SU-DHL-6 (cell line): ENCODE data around the gene ATG13.

ENCODE experiments used
- H2AFZ ChIP-seq: fragments of 200-600 bp; sonication (generic); 2 replicates; pipeline ENCODE4 v1.6.1; 2014; ENCODE audit warnings: low read depth, mild to moderate bottlenecking, moderate library complexity, mixed read lengths, antibody characterized with exemption, low read length; ENCODE audit not compliant: severe bottlenecking
- H3F3A ChIP-seq: fragments of 200-600 bp; shearing (Covaris generic); 2 replicates; pipeline ENCODE4 v1.6.0; 2016; ENCODE audit warnings: antibody characterized with exemption, mild to moderate bottlenecking; ENCODE audit not compliant: insufficient read depth
- H3K27ac ChIP-seq: fragments of 200-600 bp; sonication (generic); 2 replicates; pipeline ENCODE4 v1.5.1; 2016; ENCODE audit warnings: low read depth, mild to moderate bottlenecking, low read length, moderate library complexity, mixed read lengths
- H3K27me3 ChIP-seq: fragments of 200-600 bp; sonication (generic), shearing (Covaris generic); 2 replicates; pipeline ENCODE4 v1.6.0; 2014; ENCODE audit warnings: mild to moderate bottlenecking, low read length
- H3K36me3 ChIP-seq: fragments of 200-600 bp; sonication (generic); 2 replicates; pipeline ENCODE4 v1.6.1; 2014; ENCODE audit warnings: mild to moderate bottlenecking, low read length, mixed read lengths
- H3K4me2 ChIP-seq: fragments of 300-600, 200-600 bp; shearing (Covaris generic), sonication (generic); 2 replicates; pipeline ENCODE4 v1.6.0; 2014; ENCODE audit warnings: low read length, low read depth, mild to moderate bottlenecking; ENCODE audit not compliant: poor library complexity, severe bottlenecking
- H3K4me3 ChIP-seq: fragments of 200-600 bp; sonication (generic); 2 replicates; pipeline ENCODE4 v1.5.1; 2014; ENCODE audit warnings: antibody characterized with exemption, low read length, mild to moderate bottlenecking, mixed read lengths; ENCODE audit not compliant: insufficient read depth, poor library complexity, severe bottlenecking
- H3K79me2 ChIP-seq: fragments of 200-600 bp; sonication (generic); 2 replicates; pipeline ENCODE4 v1.6.1; 2014; ENCODE audit warnings: mild to moderate bottlenecking, low read length, moderate library complexity; ENCODE audit not compliant: insufficient read depth
- H3K9ac ChIP-seq: fragments of 200-600 bp; sonication (generic); 2 replicates; pipeline ENCODE4 v1.7.0; 2014; ENCODE audit warnings: mild to moderate bottlenecking, low read length
- H3K9me2 ChIP-seq: fragments of 200-600 bp; sonication (generic); replicated peaks from 2 replicates; pipeline ENCODE4 v1.6.1; 2014; ENCODE audit warnings: low read length; ENCODE audit not compliant: insufficient read depth
- H3K9me3 ChIP-seq: fragments of 200-600 bp; sonication (generic); 2 replicates; pipeline ENCODE4 v1.6.1; 2014; ENCODE audit warnings: low read length, mixed read lengths; ENCODE audit not compliant: insufficient read depth
- H4K20me1 ChIP-seq: fragments of 200-600 bp; sonication (generic); 2 replicates; pipeline ENCODE4 v1.6.1; 2014; ENCODE audit warnings: low read depth, mild to moderate bottlenecking, antibody characterized with exemption, low read length, moderate library complexity, mixed read lengths
- CTCF ChIP-seq: fragments of 200-600 bp; sonication (generic); IDR thresholded peaks from one replicate; pipeline ENCODE4 v1.5.1; 2017; ENCODE audit warnings: antibody characterized with exemption, mild to moderate bottlenecking, low read length, moderate library complexity; ENCODE audit not compliant: insufficient read depth, poor library complexity, severe bottlenecking
- EZH2phosphoT487 ChIP-seq: fragments of 200-600 bp; sonication (generic), shearing (Covaris generic); conservative IDR thresholded peaks from 2 replicates; pipeline ENCODE4 v1.6.1; 2018; ENCODE audit warnings: mild to moderate bottlenecking, antibody characterized with exemption, low read length, moderate library complexity, mixed read lengths

Gene ATG13

GRCh38 chr11:46722566-46723358 is 105.4 kb downstream of the ATG13 start:
- TF ChIP-seq EZH2phosphoT487 (no peak), CTCF (no peak)
- H3K27me3 ChIP-seq: no peaks in the 10 kb centered on the region
- no peak overlapping the region for H3K4me3 ChIP-seq
- no peaks in the 10 kb centered on the region for H3K79me2 ChIP-seq
- no peaks in the 10 kb centered on the region for H3F3A ChIP-seq
- H3K9me2 ChIP-seq: no peaks in the 10 kb centered on the region
- H2AFZ ChIP-seq: no peak overlapping the region
- no peaks in the 10 kb centered on the region for H3K9me3 ChIP-seq
- H3K9ac ChIP-seq: no peak overlapping the region
- no peak overlapping the region for H3K4me2 ChIP-seq
- no peak overlapping the region for H3K27ac ChIP-seq
- H4K20me1 ChIP-seq: no peaks in the 10 kb centered on the region
- no peaks in the 10 kb centered on the region for H3K36me3 ChIP-seq

GRCh38 chr11:46723359-46723680 is 106.0 kb downstream of the ATG13 start:
- Histone ChIP-seq H3K27ac (no peak overlapping the region), H3K27me3 (no peaks in the 10 kb centered on the region), H3F3A (no peaks in the 10 kb centered on the region), H3K4me2 (no peak overlapping the region), H4K20me1 (no peaks in the 10 kb centered on the region), H3K9me2 (no peaks in the 10 kb centered on the region), H3K4me3 (no peak overlapping the region), H3K79me2 (no peaks in the 10 kb centered on the region), H3K36me3 (no peaks in the 10 kb centered on the region), H3K9me3 (no peaks in the 10 kb centered on the region), H3K9ac (no peak overlapping the region), H2AFZ (no peak overlapping the region)
- TF ChIP-seq CTCF: no peak

GRCh38 chr11:46724088-46724487 is 106.7 kb downstream of the ATG13 start:
- no peak for TF ChIP-seq CTCF
- no peak for TF ChIP-seq EZH2phosphoT487
- no peak overlapping the region for H3K4me3 ChIP-seq
- no peak overlapping the region for H3K27ac ChIP-seq
- no peak overlapping the region for H3K9ac ChIP-seq
- no peaks in the 10 kb centered on the region for H3K9me3 ChIP-seq
- no peaks in the 10 kb centered on the region for H3K9me2 ChIP-seq
- H2AFZ ChIP-seq: no peak overlapping the region
- H3K4me2 ChIP-seq: no peak overlapping the region
- H4K20me1 ChIP-seq: no peaks in the 10 kb centered on the region
- no peaks in the 10 kb centered on the region for H3K79me2 ChIP-seq
- H3F3A ChIP-seq: no peaks in the 10 kb centered on the region
- H3K36me3 ChIP-seq: no peaks in the 10 kb centered on the region
- no peaks in the 10 kb centered on the region for H3K27me3 ChIP-seq
